ENCODE measurements around the gene KCNK1.

GRCh38 chr1:233587958-233588799 lies 25.7 kb upstream of the KCNK1 start:
- TF ChIP-seq POLR2A (IDR thresholded peaks at IDR 0.05) (no peak), POLR2AphosphoS5 (IDR thresholded peaks at IDR 0.05) (no peak)
- TF ChIP-seq, protein P1, sequence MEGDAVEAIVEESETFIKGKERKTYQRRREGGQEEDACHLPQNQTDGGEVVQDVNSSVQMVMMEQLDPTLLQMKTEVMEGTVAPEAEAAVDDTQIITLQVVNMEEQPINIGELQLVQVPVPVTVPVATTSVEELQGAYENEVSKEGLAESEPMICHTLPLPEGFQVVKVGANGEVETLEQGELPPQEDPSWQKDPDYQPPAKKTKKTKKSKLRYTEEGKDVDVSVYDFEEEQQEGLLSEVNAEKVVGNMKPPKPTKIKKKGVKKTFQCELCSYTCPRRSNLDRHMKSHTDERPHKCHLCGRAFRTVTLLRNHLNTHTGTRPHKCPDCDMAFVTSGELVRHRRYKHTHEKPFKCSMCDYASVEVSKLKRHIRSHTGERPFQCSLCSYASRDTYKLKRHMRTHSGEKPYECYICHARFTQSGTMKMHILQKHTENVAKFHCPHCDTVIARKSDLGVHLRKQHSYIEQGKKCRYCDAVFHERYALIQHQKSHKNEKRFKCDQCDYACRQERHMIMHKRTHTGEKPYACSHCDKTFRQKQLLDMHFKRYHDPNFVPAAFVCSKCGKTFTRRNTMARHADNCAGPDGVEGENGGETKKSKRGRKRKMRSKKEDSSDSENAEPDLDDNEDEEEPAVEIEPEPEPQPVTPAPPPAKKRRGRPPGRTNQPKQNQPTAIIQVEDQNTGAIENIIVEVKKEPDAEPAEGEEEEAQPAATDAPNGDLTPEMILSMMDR (IDR thresholded peaks at IDR 0.05) = no peak
